HFFc6 (cell line): Measurements from ENCODE around the gene MAPK14. TPM values are rescaled to one million over a fixed set of nuclear protein-coding genes. Genes with fewer than 3 reads are reported as not detected.

Experiments
- DNase-seq: peaks from one replicate; pipeline ENCODE4 v3.0.0-alpha.2; 2018
- H3K27ac Mint-ChIP-seq: 2 replicates; pipeline ENCODE4 v1.8.0; 2020; ENCODE audit warnings: mild to moderate bottlenecking, mixed read lengths
- H3K27me3 Mint-ChIP-seq: 2 replicates; pipeline ENCODE4 v1.8.0; 2021; ENCODE audit warnings: mild to moderate bottlenecking, moderate library complexity, mixed read lengths; ENCODE audit not compliant: insufficient read depth
- H3K36me3 Mint-ChIP-seq: 2 replicates; pipeline ENCODE4 v1.8.0; 2021; ENCODE audit warnings: low read depth, mixed read lengths
- H3K4me1 Mint-ChIP-seq: 2 replicates; pipeline ENCODE4 v1.8.0; 2020; ENCODE audit warnings: low read depth, mixed read lengths
- H3K4me3 Mint-ChIP-seq: 2 replicates; pipeline ENCODE4 v1.8.0; 2020; ENCODE audit warnings: mild to moderate bottlenecking, moderate library complexity, mixed read lengths
- H3K9me3 Mint-ChIP-seq: 2 replicates; pipeline ENCODE4 v1.8.0; 2020; ENCODE audit warnings: mild to moderate bottlenecking, mixed read lengths
- CTCF ChIP-seq: fragments of 200-600 bp; sonication (generic); IDR thresholded peaks from 2 replicates; pipeline ENCODE4 v1.5.0; 2021; ENCODE audit warnings: antibody characterized with exemption, mild to moderate bottlenecking
- total RNA-seq, 6 experiments: library from RNA; stranded (reverse); fragmentation: NEBNext Ultra II Directional; extraction: Animal tissue kit (Norgen Biotek cat#: 25700); gene quantifications; 2 replicates in 1 of 6; 3 replicates in 5 of 6; pipeline ENCODE4 v1.2.3, GENCODE V29; 2021

MAPK14 gene
- total RNA-seq, 6 experiments from 2014 or later: 34.1 to 40.4 (median 37.1) TPM

GRCh38 chr6:36125575-36125974 lies 98.0 kb downstream of the MAPK14 start:
- Mint-ChIP-seq H3K9me3 (no peaks in the 10 kb centered on the region), H3K4me3 (no peak overlapping the region), H3K27me3 (no peaks in the 10 kb centered on the region; the same call in 1 of the 2 replicates), H3K4me1 (peaks cover 66% of the 10 kb centered on the region), H3K27ac (peak overlapping the region; percentile 92), H3K36me3 (0 out of 2 replicates have a peak, but pooled peaks cover 3% of the 10 kb centered on the region)
- no peak for DNase-seq
- no peak for TF ChIP-seq CTCF

GRCh38 chr6:36126121-36126520 lies 98.5 kb downstream of the MAPK14 start:
- Mint-ChIP-seq H3K36me3 (no peaks in the 10 kb centered on the region), H3K4me3 (no peak overlapping the region), H3K9me3 (no peaks in the 10 kb centered on the region), H3K27me3 (no peaks in the 10 kb centered on the region; the same call in 1 of the 2 replicates), H3K4me1 (peaks cover 66% of the 10 kb centered on the region), H3K27ac (peak overlapping the region; percentile 92)
- no peak for TF ChIP-seq CTCF
- DNase-seq: no peak

GRCh38 chr6:36126553-36127458 lies 99.2 kb downstream of the MAPK14 start:
- Mint-ChIP-seq H3K4me1 (peaks cover 67% of the 10 kb centered on the region), H3K9me3 (no peaks in the 10 kb centered on the region), H3K36me3 (no peaks in the 10 kb centered on the region), H3K27ac (peak overlapping the region; percentile 92), H3K27me3 (no peaks in the 10 kb centered on the region; the same call in 1 of the 2 replicates), H3K4me3 (peak overlapping the region; percentile 10)
- DNase-seq: peak; percentile 66
- no peak for TF ChIP-seq CTCF

GRCh38 chr6:36127462-36128016 lies 99.9 kb downstream of the MAPK14 start:
- Mint-ChIP-seq H3K36me3 (no peaks in the 10 kb centered on the region), H3K4me3 (peak overlapping the region; percentile 10), H3K27me3 (no peaks in the 10 kb centered on the region; the same call in 1 of the 2 replicates), H3K4me1 (peaks cover 74% of the 10 kb centered on the region), H3K27ac (peak overlapping the region; percentile 92), H3K9me3 (no peaks in the 10 kb centered on the region)
- no peak for TF ChIP-seq CTCF
- peak; percentile 92 for DNase-seq

- Mint-ChIP-seq H3K36me3 (no peaks in the 10 kb centered on the region), H3K27ac (peak overlapping the region; percentile 92), H3K4me1 (peaks cover 80% of the 10 kb centered on the region), H3K9me3 (no peaks in the 10 kb centered on the region), H3K4me3 (peak overlapping the region; percentile 10; the same call in 1 of the 2 replicates), H3K27me3 (no peaks in the 10 kb centered on the region; the same call in 1 of the 2 replicates)
- TF ChIP-seq CTCF: no peak
- no peak for DNase-seq
Observed at GRCh38 chr6:36128073-36128472, 100.5 kb downstream of the MAPK14 start.
